ENCODE data around the gene HABP2.

GRCh38 chr10:113533801-113534200 lies 19.1 kb upstream of the HABP2 start:
- TF ChIP-seq TAF1 (IDR thresholded peaks at IDR 0.05; ENCODE audit: low read depth) (no peak), REST (IDR thresholded peaks at IDR 0.05; ENCODE audit: borderline replicate concordance) (no peak), EZH2 (IDR thresholded peaks at IDR 0.05; ENCODE audit: borderline replicate concordance, insufficient read depth, low read length, poor library complexity, severe bottlenecking) (no peak), MXI1 (conservative IDR thresholded peaks at IDR 0.05; ENCODE audit: poor library complexity, severe bottlenecking) (no peak), CTCF (IDR thresholded peaks at IDR 0.05; ENCODE audit: poor library complexity, severe bottlenecking) (no peak), EP300 (conservative IDR thresholded peaks at IDR 0.05; ENCODE audit: poor library complexity, severe bottlenecking) (no peak), POLR2AphosphoS5 (IDR thresholded peaks at IDR 0.05) (no peak), SMC3 (conservative IDR thresholded peaks at IDR 0.05; ENCODE audit: poor library complexity) (no peak)
